Endometrial microvascular endothelial cells (primary cell): Measurements from ENCODE around the gene ARIH1. TPM values are rescaled to one million over a fixed set of nuclear protein-coding genes. Genes with fewer than 3 reads are reported as not detected.
"Not testable (repeated sequence)": the region's sequence is repeated elsewhere in the genome, so short reads cannot be mapped to it uniquely, and the experiment has no call there.

Source experiments
- in situ Hi-C: cut with HindIII; loops from 2 replicates; pipeline ENCODE4 v1.10.0; 2017; ENCODE audit warnings: low sequenced_read_pairs, low pct_unique_long_range_greater_than_20kb; ENCODE audit errors: inconsistent ontology term
- total RNA-seq: library from RNA; depleted of rRNA; stranded (reverse); fragments of >200 nt; gene quantifications from one replicate; pipeline ENCODE4 v1.2.3, GENCODE V29; 2015; ENCODE audit errors: inconsistent ontology term

Gene ARIH1
- total RNA-seq, 1 donor from 2014 or later, result 24.1 TPM

- in situ Hi-C loops, result no loop called here
These were observed 114.0 kb downstream of the ARIH1 start for GRCh38 chr15:72588096-72588495.

- in situ Hi-C loops, result no loop called here
These were observed 116.3 kb downstream of the ARIH1 start for GRCh38 chr15:72590427-72590826.

- in situ Hi-C loops, result no loop called here
These were observed 117.2 kb downstream of the ARIH1 start for GRCh38 chr15:72591361-72591760.

GRCh38 chr15:72592097-72592496 is 118.0 kb downstream of the ARIH1 start:
- in situ Hi-C loops, result no loop called here

- in situ Hi-C loops, result no loop called here
These were observed 118.5 kb downstream of the ARIH1 start for GRCh38 chr15:72592676-72593075.

GRCh38 chr15:72593838-72594237 is 119.7 kb downstream of the ARIH1 start:
- in situ Hi-C loops, result no loop called here

- in situ Hi-C loops, result no loop called here
These were observed 125.8 kb downstream of the ARIH1 start for GRCh38 chr15:72599855-72600464.

- in situ Hi-C loops, result no loop called here
These were observed 130.7 kb downstream of the ARIH1 start for GRCh38 chr15:72604794-72605193.

GRCh38 chr15:72608084-72608483 is 134.0 kb downstream of the ARIH1 start:
- in situ Hi-C loops, result not testable (repeated sequence)

- in situ Hi-C loops, result no loop called here
These were observed 135.7 kb downstream of the ARIH1 start for GRCh38 chr15:72609862-72610261.

- in situ Hi-C loops, result not testable (repeated sequence)
These were observed 138.2 kb downstream of the ARIH1 start for GRCh38 chr15:72612324-72612723.

GRCh38 chr15:72614810-72615532 is 140.8 kb downstream of the ARIH1 start:
- in situ Hi-C loops, result no loop called here

- in situ Hi-C loops, result not testable (repeated sequence)
These were observed 141.6 kb downstream of the ARIH1 start for GRCh38 chr15:72615533-72616233.

GRCh38 chr15:72616491-72617210 is 142.5 kb downstream of the ARIH1 start:
- in situ Hi-C loops, result no loop called here

GRCh38 chr15:72623854-72624253 is 149.7 kb downstream of the ARIH1 start:
- in situ Hi-C loops, result not testable (repeated sequence)

GRCh38 chr15:72626153-72626552 is 152.0 kb downstream of the ARIH1 start:
- in situ Hi-C loops, result not testable (repeated sequence)

- in situ Hi-C loops, result not testable (repeated sequence)
These were observed 154.3 kb downstream of the ARIH1 start for GRCh38 chr15:72628249-72629067.

GRCh38 chr15:72629068-72629570 is 155.0 kb downstream of the ARIH1 start:
- in situ Hi-C loops, result not testable (repeated sequence)
